ENCODE data around the gene DNLZ.

GRCh38 chr9:136333045-136333444 lies 30.5 kb downstream of the DNLZ start:
- TF ChIP-seq CTCF (IDR thresholded peaks at IDR 0.05), result no peak
- no peak for TF ChIP-seq POLR2A (IDR thresholded peaks at IDR 0.05)
